Caco-2 (cell line): ENCODE results near the gene SPATA16. TPM values are rescaled to one million over a fixed set of nuclear protein-coding genes. Genes with fewer than 3 reads are reported as not detected.

ENCODE experiments used
- BruUV-seq: library from RNA; stranded (reverse); fragments of 400-500 nt; replicated peaks from 2 replicates; lab custom pipeline; 2021; lab: Mats Ljungman, UMichigan
- CTCF ChIA-PET: fragments of 300-600 bp; sonication (Branson Sonifier 250); formaldehyde crosslinking; loops from one replicate; lab custom pipeline; 2022; ENCODE audit warnings: antibody characterized with exemption; lab: Charles Lee
- POLR2A ChIA-PET: fragments of 300-600 bp; sonication (Branson Sonifier 250); formaldehyde crosslinking; loops from one replicate; lab custom pipeline; 2022; ENCODE audit warnings: antibody characterized with exemption; lab: Charles Lee
- DNase-seq, 2 experiments: peaks; one replicate each; pipeline versions ENCODE4 v3.0.0 to v3.0.0-alpha.2; 2020 to 2022
- H3K27me3 ChIP-seq: replicated peaks from 2 replicates; pipeline ENCODE4 v1.6.0; 2011; ENCODE audit warnings: low read length; ENCODE audit not compliant: control insufficient read depth, insufficient read depth
- H3K36me3 ChIP-seq: 2 replicates; pipeline ENCODE4 v1.5.1; 2011; ENCODE audit warnings: low read length; ENCODE audit not compliant: control insufficient read depth, insufficient read depth
- H3K4me1 ChIP-seq: fragments of 250-450 bp; sonication (Bioruptor Pico); 2 replicates; pipeline ENCODE4 v1.5.1; 2020; ENCODE audit warnings: mild to moderate bottlenecking
- H3K4me3 ChIP-seq: 2 replicates; pipeline ENCODE4 v1.5.1; 2011; ENCODE audit warnings: low read depth, mild to moderate bottlenecking, control low read depth, low read length
- H3K9me3 ChIP-seq: fragments of 250-450 bp; sonication (Bioruptor Pico); 2 replicates; pipeline ENCODE4 v1.5.1; 2020; ENCODE audit warnings: mild to moderate bottlenecking, moderate library complexity
- H3K27ac Mint-ChIP-seq: one replicate; pipeline ENCODE4 v1.8.0; 2022; ENCODE audit warnings: mixed read lengths; ENCODE audit not compliant: unreplicated experiment
- H3K27me3 Mint-ChIP-seq: one replicate; pipeline ENCODE4 v1.8.0; 2022; ENCODE audit warnings: mixed read lengths; ENCODE audit not compliant: insufficient read depth, unreplicated experiment
- H3K36me3 Mint-ChIP-seq: one replicate; pipeline ENCODE4 v1.8.0; 2022; ENCODE audit warnings: mild to moderate bottlenecking, mixed read lengths; ENCODE audit not compliant: insufficient read depth, unreplicated experiment
- H3K4me1 Mint-ChIP-seq: one replicate; pipeline ENCODE4 v1.8.0; 2022; ENCODE audit warnings: low read depth, mixed read lengths; ENCODE audit not compliant: unreplicated experiment
- H3K4me3 Mint-ChIP-seq: one replicate; pipeline ENCODE4 v1.8.0; 2022; ENCODE audit warnings: mild to moderate bottlenecking, moderate library complexity, mixed read lengths; ENCODE audit not compliant: unreplicated experiment
- H3K9me3 Mint-ChIP-seq: one replicate; pipeline ENCODE4 v1.8.0; 2022; ENCODE audit warnings: mixed read lengths; ENCODE audit not compliant: unreplicated experiment
- CTCF ChIP-seq, 2 experiments: fragments of 200-600 bp in 1 of 2; IDR thresholded peaks; 1 replicate in 1 of 2; 2 replicates in 1 of 2; pipeline versions ENCODE4 v1.5.1 to v1.8.0; 2011 to 2022; ENCODE audit warnings: antibody characterized with exemption in 1 of 2, control low read depth in 1 of 2, inconsistent platforms in 1 of 2, low read depth in 1 of 2, low read length in 1 of 2, mild to moderate bottlenecking in 1 of 2, moderate library complexity in 1 of 2; ENCODE audit not compliant: insufficient read depth in 1 of 2, severe bottlenecking in 1 of 2, unreplicated experiment in 1 of 2
- intact Hi-C: fragments of 100-400 bp; cut with micrococcal nuclease; formaldehyde crosslinking; loops from one replicate; pipeline ENCODE4 v1.10.0; 2022; ENCODE audit not compliant: unreplicated experiment
- total RNA-seq: library from RNA; stranded (reverse); gene quantifications from 2 replicates; pipeline ENCODE4 v1.2.3, GENCODE V29; 2022

SPATA16 gene
- total RNA-seq, 1 experiment from 2014 or later: not detected

GRCh38 chr3:172984914-172985313, 156.1 kb downstream of the SPATA16 start:
- Histone ChIP-seq H3K9me3 (no peaks in the 10 kb centered on the region), H3K4me1 (no peaks in the 10 kb centered on the region), H3K27me3 (no peaks in the 10 kb centered on the region), H3K4me3 (no peak overlapping the region), H3K36me3 (no peaks in the 10 kb centered on the region)
- intact Hi-C loops: loop anchor here (5.0 to 10.0 kb wide), 4 partner anchors 150 to 580 kb away; no protein-coding TSS in a partner anchor
- Mint-ChIP-seq H3K9me3 (no peaks in the 10 kb centered on the region), H3K27ac (no peak overlapping the region), H3K36me3 (no peaks in the 10 kb centered on the region), H3K4me3 (no peak overlapping the region), H3K27me3 (peaks cover 6% of the 10 kb centered on the region), H3K4me1 (no peaks in the 10 kb centered on the region)
- TF ChIP-seq CTCF (IDR thresholded peaks at IDR 0.05; ENCODE audit: insufficient read depth in 1 of 2, low read depth in 1 of 2, low read length in 1 of 2, severe bottlenecking in 1 of 2, unreplicated experiment in 1 of 2): no peak
- ChIA-PET POLR2A (no interaction called here), CTCF (no interaction called here)
- DNase-seq: no peak
- BruUV-seq: no TSS peak

DNA sequence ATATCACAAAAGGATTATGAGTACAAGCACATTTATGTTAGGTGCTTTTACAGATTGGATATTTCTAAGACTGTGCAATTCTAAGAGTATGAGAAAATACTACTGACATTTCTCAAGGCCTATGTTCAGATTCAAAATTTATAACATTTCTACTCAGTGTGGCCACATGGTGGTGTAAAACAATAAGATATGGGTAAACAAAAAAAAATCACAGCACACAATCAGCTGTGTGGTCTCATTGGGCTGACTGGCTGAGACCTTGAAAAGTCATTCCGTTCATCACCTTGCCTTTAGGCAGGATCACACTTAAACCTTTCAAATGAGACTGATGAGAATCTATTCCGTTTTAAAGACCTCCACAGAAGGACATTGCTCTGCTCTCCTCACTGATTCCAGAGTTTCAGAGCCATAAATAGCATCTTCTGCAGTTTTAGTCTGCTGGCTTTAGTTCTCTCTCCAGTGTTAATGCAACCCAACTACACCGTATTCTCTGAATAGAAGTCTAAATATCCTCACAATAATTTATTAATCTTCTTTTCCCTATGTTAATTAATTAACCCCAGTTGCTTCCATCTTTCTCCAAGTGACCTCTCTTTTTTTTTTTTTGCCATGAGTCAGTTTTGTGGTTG, 158.2 kb downstream of the SPATA16 start:
- no peak overlapping the region for H3K4me3 Mint-ChIP-seq
- intact Hi-C loops: loop anchor here (1.0 to 10.0 kb wide), 3 partner anchors 60 to 582 kb away; no protein-coding TSS in a partner anchor
- POLR2A ChIA-PET: no interaction called here

GRCh38 chr3:172981407-172981983, 159.5 kb downstream of the SPATA16 start:
- Mint-ChIP-seq H3K4me3 (no peak overlapping the region), H3K9me3 (no peaks in the 10 kb centered on the region), H3K36me3 (no peaks in the 10 kb centered on the region), H3K27me3 (peaks cover 8% of the 10 kb centered on the region), H3K27ac (no peak overlapping the region), H3K4me1 (no peaks in the 10 kb centered on the region)
- BruUV-seq: no TSS peak
- POLR2A ChIA-PET: no interaction called here
- no peak overlapping the region for H3K4me3 ChIP-seq
- no peaks in the 10 kb centered on the region for H3K9me3 ChIP-seq
- intact Hi-C loops: loop anchor here (10.0 kb wide), 2 partner anchors 147 to 583 kb away; no protein-coding TSS in a partner anchor
- H3K36me3 ChIP-seq: no peaks in the 10 kb centered on the region
- H3K4me1 ChIP-seq: no peaks in the 10 kb centered on the region
- no peaks in the 10 kb centered on the region for H3K27me3 ChIP-seq
- no peak for DNase-seq
- no peak for TF ChIP-seq CTCF (IDR thresholded peaks at IDR 0.05; ENCODE audit: insufficient read depth in 1 of 2, low read depth in 1 of 2, low read length in 1 of 2, severe bottlenecking in 1 of 2, unreplicated experiment in 1 of 2)
- CTCF ChIA-PET: no interaction called here

More for the DNA sequence above, 158.2 kb downstream of the SPATA16 start:
- H3K4me3 ChIP-seq: no peak overlapping the region
- Mint-ChIP-seq H3K27me3 (peaks cover 8% of the 10 kb centered on the region), H3K36me3 (no peaks in the 10 kb centered on the region), H3K27ac (no peak overlapping the region), H3K4me1 (no peaks in the 10 kb centered on the region), H3K9me3 (no peaks in the 10 kb centered on the region)
- no peaks in the 10 kb centered on the region for H3K9me3 ChIP-seq
- no TSS peak for BruUV-seq
- no peaks in the 10 kb centered on the region for H3K36me3 ChIP-seq
- DNase-seq: no peak
- TF ChIP-seq CTCF (IDR thresholded peaks at IDR 0.05; ENCODE audit: insufficient read depth in 1 of 2, low read depth in 1 of 2, low read length in 1 of 2, severe bottlenecking in 1 of 2, unreplicated experiment in 1 of 2): peak; percentile 14 to 17
- no peaks in the 10 kb centered on the region for H3K27me3 ChIP-seq
- H3K4me1 ChIP-seq: no peaks in the 10 kb centered on the region
- CTCF ChIA-PET: no interaction called here
